ENCODE data around the gene IGFL3.
"Not testable (repeated sequence)": the region's sequence is repeated elsewhere in the genome, so short reads cannot be mapped to it uniquely, and the experiment has no call there.

The IGFL3 gene

GRCh38 chr19:46124638-46125115 is at the start of gene IGFL3:
Gene IGFL3 (minus strand): TSS chr19:46124688. CDS start chr19:46124649, 39 bp downstream.
- no peak for DNase-seq

DNA sequence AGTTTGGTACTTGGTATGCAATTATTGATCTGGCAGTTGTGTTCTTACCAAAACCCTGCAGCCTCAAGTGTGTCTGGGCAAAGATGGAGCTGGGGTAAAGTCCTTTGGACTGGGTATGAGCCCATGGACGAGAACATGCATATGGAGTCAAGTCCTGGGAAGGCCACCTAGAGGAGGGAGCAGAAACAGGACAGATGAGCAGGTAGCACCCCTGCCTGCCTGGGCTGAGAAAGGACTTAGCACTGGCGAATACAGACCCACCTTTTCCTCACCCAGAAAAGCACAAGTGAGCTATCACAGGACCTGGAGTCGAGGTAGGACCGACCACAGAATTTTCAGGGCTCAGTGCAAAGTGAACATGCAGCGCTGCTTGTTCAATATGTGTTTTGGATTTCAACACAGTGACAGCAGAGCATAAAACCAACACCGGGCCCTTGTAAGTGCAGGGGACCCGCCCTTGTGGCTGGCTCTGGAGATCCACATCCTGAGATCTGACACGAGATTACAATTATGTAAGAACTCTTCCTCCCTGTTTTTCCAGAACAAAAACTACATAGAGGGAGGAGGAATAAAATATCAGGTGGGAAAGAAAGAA is 49.5 kb upstream of the IGFL3 start:
- DNase-seq, result no peak

GRCh38 chr19:46162731-46163130 is 38.2 kb upstream of the IGFL3 start:
- no peak for DNase-seq

GRCh38 chr19:46161642-46162257 is 37.3 kb upstream of the IGFL3 start:
- not testable (repeated sequence) for DNase-seq

- DNase-seq, result no peak
Observed at GRCh38 chr19:46160233-46160775, 35.8 kb upstream of the IGFL3 start.

GRCh38 chr19:46159418-46160232 is 35.1 kb upstream of the IGFL3 start:
- DNase-seq, result no peak

GRCh38 chr19:46155237-46155636 is 30.7 kb upstream of the IGFL3 start:
- no peak for DNase-seq

DNA sequence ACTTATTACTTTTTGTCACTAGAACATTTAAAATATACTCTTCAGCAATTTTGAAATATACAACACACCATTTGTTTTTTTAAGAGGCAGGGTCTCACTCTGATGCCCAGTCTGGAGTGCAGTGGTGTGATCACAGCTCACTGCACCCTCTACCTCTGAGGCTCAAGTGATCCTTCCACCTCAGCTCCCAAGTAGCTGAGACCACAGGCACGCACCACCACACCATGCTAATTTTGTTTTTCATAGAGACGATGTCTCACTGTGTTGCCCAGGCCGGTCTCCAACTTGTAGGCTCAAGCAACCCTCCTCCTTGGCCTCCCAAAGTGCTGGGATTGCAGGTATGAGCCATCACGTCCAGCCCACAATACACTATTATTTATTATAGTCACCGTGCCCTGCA is 26.1 kb upstream of the IGFL3 start:
- DNase-seq, result no peak

GRCh38 chr19:46147791-46148288 is 23.4 kb upstream of the IGFL3 start, which contains the start of gene IGFL2:
Gene IGFL2 (plus strand): TSS chr19:46148238. CDS start chr19:46148279, 41 bp downstream.
- DNase-seq, result no peak

GRCh38 chr19:46147166-46147740 is 22.8 kb upstream of the IGFL3 start:
- no peak for DNase-seq

GRCh38 chr19:46144756-46145155 is 20.3 kb upstream of the IGFL3 start:
- DNase-seq, result no peak

GRCh38 chr19:46142294-46142693 is 17.8 kb upstream of the IGFL3 start:
- no peak for DNase-seq

GRCh38 chr19:46141421-46141820 is 16.9 kb upstream of the IGFL3 start:
- no peak for DNase-seq

DNA sequence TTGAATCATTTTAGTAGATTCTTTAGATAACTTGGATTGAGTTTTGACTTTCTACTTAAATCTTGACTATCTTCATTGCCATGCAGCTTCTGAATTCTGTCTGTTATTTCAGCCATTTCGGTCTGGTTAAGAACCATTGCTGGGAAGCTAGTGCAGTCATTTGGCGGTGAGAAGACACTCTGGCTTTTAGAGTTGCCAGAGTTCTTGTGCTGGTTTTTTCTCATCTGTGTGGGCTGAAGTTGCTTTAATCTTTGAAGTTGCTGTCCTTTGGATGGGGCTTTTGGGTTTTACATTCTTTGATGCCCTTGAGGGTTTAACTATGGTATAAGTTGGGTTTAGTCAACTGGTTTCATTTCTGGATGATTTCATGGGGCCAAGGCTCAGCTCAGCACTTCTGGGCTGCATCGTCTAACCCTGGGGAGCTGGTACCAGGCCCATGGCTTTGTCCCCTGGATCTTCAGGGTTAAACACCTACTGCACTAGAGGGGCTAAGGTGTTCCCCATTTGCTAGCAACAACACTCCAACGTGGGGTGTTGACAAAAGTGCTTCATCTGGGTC is 13.5 kb upstream of the IGFL3 start:
- no peak for DNase-seq

DNA sequence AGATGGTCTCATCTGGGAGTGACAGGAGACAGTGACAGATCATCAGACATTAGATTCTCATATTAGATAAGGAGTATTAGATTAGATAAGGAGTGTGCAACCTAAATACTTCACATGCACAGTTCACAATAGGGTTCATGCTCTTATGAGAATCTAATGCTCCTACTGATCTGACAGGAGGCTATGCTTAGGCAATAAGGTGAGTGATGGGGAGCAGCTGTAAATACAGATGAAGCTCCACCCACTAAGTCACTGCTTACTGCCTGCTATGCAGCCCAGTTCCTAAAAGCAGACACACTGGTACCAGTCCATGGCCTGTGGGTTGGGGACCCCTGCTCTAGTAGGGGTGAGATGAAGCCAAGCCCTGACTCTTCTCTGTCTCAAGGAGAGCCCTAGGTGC is 10.0 kb upstream of the IGFL3 start:
- no peak for DNase-seq

- no peak for DNase-seq
Observed at GRCh38 chr19:46133777-46134241, 9.3 kb upstream of the IGFL3 start.

DNA sequence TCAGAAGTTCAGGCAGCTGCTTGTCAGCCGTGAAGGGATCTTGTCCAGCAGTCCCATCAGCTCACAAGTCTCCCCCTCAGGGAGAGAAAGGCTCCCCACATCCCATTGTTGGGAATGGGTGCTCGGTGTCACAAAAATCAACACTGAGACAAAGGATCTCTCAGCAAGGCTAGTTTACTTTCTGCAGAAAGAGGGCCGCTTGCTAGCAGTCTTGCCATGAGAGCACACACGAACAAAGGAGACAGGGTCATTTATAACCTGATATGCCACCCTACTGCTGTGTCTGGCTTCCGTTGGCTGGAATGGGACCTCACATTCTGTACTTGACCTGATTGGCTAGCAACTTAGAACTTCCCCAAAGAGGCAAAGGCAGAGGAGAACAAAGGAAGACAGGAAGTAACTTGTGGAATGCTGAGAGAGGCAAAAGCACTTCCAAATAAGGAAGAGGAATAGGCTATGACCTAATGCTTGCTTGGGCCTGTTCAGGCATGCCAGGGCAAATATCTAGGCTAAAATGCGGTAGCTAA is 8.7 kb upstream of the IGFL3 start:
- DNase-seq, result no peak

DNA sequence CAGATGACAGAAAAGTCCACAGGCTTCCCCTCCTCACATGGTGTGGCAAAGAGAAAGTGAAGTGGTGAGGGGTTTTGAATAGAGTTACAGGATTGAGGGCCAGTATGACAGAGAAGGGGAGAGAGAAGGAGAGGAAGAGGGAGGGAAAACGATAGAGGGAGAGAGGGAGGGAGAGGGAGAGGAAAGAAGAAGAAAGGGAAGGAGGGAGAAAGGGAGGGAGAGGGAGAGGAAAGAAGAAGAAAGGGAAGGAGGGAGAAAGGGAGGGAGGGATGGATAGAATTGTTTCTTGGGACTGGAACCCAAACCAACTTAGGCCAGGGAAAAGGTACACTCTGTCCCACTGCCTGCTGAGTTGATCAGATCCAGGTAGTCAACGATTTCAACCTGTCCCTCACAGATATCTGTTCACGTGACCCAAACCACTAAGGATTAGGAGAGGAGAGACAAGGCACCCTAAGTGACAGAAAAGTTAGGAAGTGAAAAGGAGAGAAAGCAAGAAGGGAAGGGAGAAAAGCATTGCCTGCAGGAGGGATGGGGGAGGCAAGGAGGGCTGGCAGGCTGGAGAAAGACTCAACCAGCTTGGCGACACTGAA is 8.1 kb upstream of the IGFL3 start:
- no peak for DNase-seq

DNA sequence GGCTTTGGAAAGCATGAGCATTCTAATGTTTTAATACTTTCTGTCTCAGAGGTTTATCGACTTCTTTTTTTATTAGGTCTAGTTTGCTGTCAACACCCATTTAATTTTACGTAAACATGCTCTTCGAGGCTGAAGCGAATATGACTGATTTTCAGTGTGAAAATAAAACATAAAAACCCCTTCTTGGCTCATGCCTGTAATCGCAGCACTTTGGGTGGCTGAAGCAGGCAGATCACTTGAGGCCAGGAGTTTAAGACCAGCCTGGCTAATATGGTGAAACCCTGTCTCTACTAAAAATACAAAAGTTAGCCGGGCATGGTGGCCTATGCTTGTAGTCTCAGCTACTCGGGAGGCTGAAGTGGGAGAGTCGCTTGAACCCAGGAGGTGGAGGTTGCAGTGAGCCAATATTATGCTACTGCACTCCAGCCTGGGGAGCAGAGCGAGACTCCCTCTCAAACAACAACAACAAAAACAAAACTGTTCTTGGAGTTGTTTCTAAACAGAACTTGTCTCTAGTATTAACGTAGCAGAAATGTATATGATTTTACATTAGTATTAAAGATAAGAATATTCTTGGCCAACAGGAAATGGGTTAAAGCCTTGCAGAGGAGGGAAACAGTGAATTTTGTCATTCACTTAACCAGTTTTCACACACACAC is 7.1 kb upstream of the IGFL3 start:
- DNase-seq, result no peak

GRCh38 chr19:46126086-46126580 is 1.6 kb upstream of the IGFL3 start:
- DNase-seq, result no peak

DNA sequence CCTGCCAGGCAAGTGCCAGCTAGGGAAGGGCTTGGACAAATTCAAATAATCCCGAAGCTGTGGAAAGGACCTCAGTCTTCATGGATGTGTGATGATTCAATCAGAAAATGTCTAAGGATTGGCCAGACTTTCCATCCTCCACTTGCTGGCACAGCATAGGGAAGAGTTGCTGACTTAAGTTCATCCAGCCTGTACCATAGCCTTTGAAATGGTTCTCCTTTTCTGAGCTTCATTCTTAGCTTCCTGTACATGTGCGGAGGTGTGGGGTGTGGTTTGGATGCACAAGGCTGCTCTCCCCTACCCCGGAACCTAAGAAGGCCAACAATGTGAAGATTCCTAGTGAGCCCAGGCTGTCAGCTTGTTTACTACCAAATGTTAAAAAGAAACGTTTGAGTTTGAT is 959 bp upstream of the IGFL3 start:
- DNase-seq, result no peak
